ENCODE results near the gene KCNQ2. TPM values are rescaled to one million over a fixed set of nuclear protein-coding genes. Genes with fewer than 3 reads are reported as not detected.

KCNQ2 gene
- total RNA-seq, 1 experiment from 2014 or later: 0.38 TPM

- no peaks in the 10 kb centered on the region for H3K36me3 Mint-ChIP-seq (ENCODE audit: insufficient read depth, unreplicated experiment)
- CTCF ChIA-PET: interaction anchor here (0.5 kb wide), 1 partner anchor 36 kb away, joined by 8 read pairs; no protein-coding TSS in a partner anchor
- intact Hi-C loops (cut with micrococcal nuclease; ENCODE audit: unreplicated experiment): no loop called here
- H3K4me1 Mint-ChIP-seq (ENCODE audit: low read depth, unreplicated experiment): no peaks in the 10 kb centered on the region
- no peak overlapping the region for H3K4me3 Mint-ChIP-seq (ENCODE audit: low read depth, unreplicated experiment)
- no peak for DNase-seq
- no TSS peak for BruUV-seq (replicated peaks)
- peaks cover 92% of the 10 kb centered on the region for H3K27me3 Mint-ChIP-seq (ENCODE audit: unreplicated experiment)
- no peak for TF ChIP-seq CTCF (IDR thresholded peaks at IDR 0.05; ENCODE audit: unreplicated experiment)
- no peaks in the 10 kb centered on the region for H3K9me3 Mint-ChIP-seq (ENCODE audit: low read depth, unreplicated experiment)
- no peak overlapping the region for H3K27ac Mint-ChIP-seq (ENCODE audit: unreplicated experiment)
Measured at GRCh38 chr20:63422653-63423052, 49.8 kb downstream of the KCNQ2 start.

GRCh38 chr20:63421913-63422312, 50.5 kb downstream of the KCNQ2 start:
- H3K27me3 Mint-ChIP-seq (ENCODE audit: unreplicated experiment): peaks cover 92% of the 10 kb centered on the region
- no peak for DNase-seq
- no peaks in the 10 kb centered on the region for H3K4me1 Mint-ChIP-seq (ENCODE audit: low read depth, unreplicated experiment)
- H3K9me3 Mint-ChIP-seq (ENCODE audit: low read depth, unreplicated experiment): no peaks in the 10 kb centered on the region
- TF ChIP-seq CTCF (IDR thresholded peaks at IDR 0.05; ENCODE audit: unreplicated experiment): no peak
- no peak overlapping the region for H3K27ac Mint-ChIP-seq (ENCODE audit: unreplicated experiment)
- intact Hi-C loops (cut with micrococcal nuclease; ENCODE audit: unreplicated experiment): no loop called here
- BruUV-seq (replicated peaks): no TSS peak
- CTCF ChIA-PET: no interaction called here
- H3K36me3 Mint-ChIP-seq (ENCODE audit: insufficient read depth, unreplicated experiment): no peaks in the 10 kb centered on the region
- H3K4me3 Mint-ChIP-seq (ENCODE audit: low read depth, unreplicated experiment): no peak overlapping the region

GRCh38 chr20:63421094-63421692, 51.3 kb downstream of the KCNQ2 start:
- DNase-seq: no peak
- Mint-ChIP-seq H3K4me1 (ENCODE audit: low read depth, unreplicated experiment) (no peaks in the 10 kb centered on the region), H3K27ac (ENCODE audit: unreplicated experiment) (no peak overlapping the region), H3K36me3 (ENCODE audit: insufficient read depth, unreplicated experiment) (no peaks in the 10 kb centered on the region), H3K9me3 (ENCODE audit: low read depth, unreplicated experiment) (no peaks in the 10 kb centered on the region), H3K4me3 (ENCODE audit: low read depth, unreplicated experiment) (no peak overlapping the region), H3K27me3 (ENCODE audit: unreplicated experiment) (peaks cover 92% of the 10 kb centered on the region)
- CTCF ChIA-PET: interaction anchor here (0.9 kb wide), 1 partner anchor 651 kb away, joined by 4 read pairs; no protein-coding TSS in a partner anchor
- no TSS peak for BruUV-seq (replicated peaks)
- no peak for TF ChIP-seq CTCF (IDR thresholded peaks at IDR 0.05; ENCODE audit: unreplicated experiment)
- intact Hi-C loops (cut with micrococcal nuclease; ENCODE audit: unreplicated experiment): no loop called here

- Mint-ChIP-seq H3K27ac (ENCODE audit: unreplicated experiment) (no peak overlapping the region), H3K4me1 (ENCODE audit: low read depth, unreplicated experiment) (no peaks in the 10 kb centered on the region), H3K27me3 (ENCODE audit: unreplicated experiment) (peaks cover 92% of the 10 kb centered on the region), H3K4me3 (ENCODE audit: low read depth, unreplicated experiment) (no peak overlapping the region), H3K36me3 (ENCODE audit: insufficient read depth, unreplicated experiment) (no peaks in the 10 kb centered on the region), H3K9me3 (ENCODE audit: low read depth, unreplicated experiment) (no peaks in the 10 kb centered on the region)
- CTCF ChIA-PET: interaction anchor here (0.6 to 0.9 kb wide), 2 partner anchors 7 to 651 kb away, joined by 4 read pairs; no protein-coding TSS in a partner anchor
- TF ChIP-seq CTCF (IDR thresholded peaks at IDR 0.05; ENCODE audit: unreplicated experiment): no peak
- intact Hi-C loops (cut with micrococcal nuclease; ENCODE audit: unreplicated experiment): no loop called here
- BruUV-seq (replicated peaks): no TSS peak
- DNase-seq: no peak
Measured at GRCh38 chr20:63420359-63421093, 51.9 kb downstream of the KCNQ2 start.
